ENCODE data around the gene DPP10. TPM values are rescaled to one million over a fixed set of nuclear protein-coding genes. Genes with fewer than 3 reads are reported as not detected.

The DPP10 gene
- total RNA-seq, 1 donor from 2014 or later: 6.5 TPM

GRCh38 chr2:115558725-115559124 is 1116.3 kb downstream of the DPP10 start:
- Histone ChIP-seq H3K4me2 (no peak overlapping the region), H3F3A (ENCODE audit: low read depth) (no peaks in the 10 kb centered on the region), H4K20me1 (ENCODE audit: low read depth) (no peaks in the 10 kb centered on the region), H3K4me3 (no peak overlapping the region), H3K9ac (no peak overlapping the region), H3K27ac (no peak overlapping the region), H3K4me1 (no peaks in the 10 kb centered on the region), H3K79me2 (ENCODE audit: low read depth) (no peaks in the 10 kb centered on the region), H2AFZ (replicated peaks) (no peak overlapping the region), H3K27me3 (no peaks in the 10 kb centered on the region), H3K9me3 (ENCODE audit: low read depth) (no peaks in the 10 kb centered on the region), H3K36me3 (no peaks in the 10 kb centered on the region)
- Mint-ChIP-seq H3K36me3 (no peaks in the 10 kb centered on the region), H3K9me3 (no peaks in the 10 kb centered on the region), H3K4me1 (no peaks in the 10 kb centered on the region), H3K27me3 (ENCODE audit: insufficient read depth, low read depth) (no peaks in the 10 kb centered on the region), H3K4me3 (no peak overlapping the region), H3K27ac (no peak overlapping the region)
- no peak for TF ChIP-seq EZH2phosphoT487 (IDR thresholded peaks at IDR 0.05)
- TF ChIP-seq, protein P1, sequence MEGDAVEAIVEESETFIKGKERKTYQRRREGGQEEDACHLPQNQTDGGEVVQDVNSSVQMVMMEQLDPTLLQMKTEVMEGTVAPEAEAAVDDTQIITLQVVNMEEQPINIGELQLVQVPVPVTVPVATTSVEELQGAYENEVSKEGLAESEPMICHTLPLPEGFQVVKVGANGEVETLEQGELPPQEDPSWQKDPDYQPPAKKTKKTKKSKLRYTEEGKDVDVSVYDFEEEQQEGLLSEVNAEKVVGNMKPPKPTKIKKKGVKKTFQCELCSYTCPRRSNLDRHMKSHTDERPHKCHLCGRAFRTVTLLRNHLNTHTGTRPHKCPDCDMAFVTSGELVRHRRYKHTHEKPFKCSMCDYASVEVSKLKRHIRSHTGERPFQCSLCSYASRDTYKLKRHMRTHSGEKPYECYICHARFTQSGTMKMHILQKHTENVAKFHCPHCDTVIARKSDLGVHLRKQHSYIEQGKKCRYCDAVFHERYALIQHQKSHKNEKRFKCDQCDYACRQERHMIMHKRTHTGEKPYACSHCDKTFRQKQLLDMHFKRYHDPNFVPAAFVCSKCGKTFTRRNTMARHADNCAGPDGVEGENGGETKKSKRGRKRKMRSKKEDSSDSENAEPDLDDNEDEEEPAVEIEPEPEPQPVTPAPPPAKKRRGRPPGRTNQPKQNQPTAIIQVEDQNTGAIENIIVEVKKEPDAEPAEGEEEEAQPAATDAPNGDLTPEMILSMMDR (IDR thresholded peaks at IDR 0.05): no peak
- TF ChIP-seq EZH2 (IDR thresholded peaks at IDR 0.05): no peak
- DNase-seq (ENCODE audit: low spot score): no peak

DNA sequence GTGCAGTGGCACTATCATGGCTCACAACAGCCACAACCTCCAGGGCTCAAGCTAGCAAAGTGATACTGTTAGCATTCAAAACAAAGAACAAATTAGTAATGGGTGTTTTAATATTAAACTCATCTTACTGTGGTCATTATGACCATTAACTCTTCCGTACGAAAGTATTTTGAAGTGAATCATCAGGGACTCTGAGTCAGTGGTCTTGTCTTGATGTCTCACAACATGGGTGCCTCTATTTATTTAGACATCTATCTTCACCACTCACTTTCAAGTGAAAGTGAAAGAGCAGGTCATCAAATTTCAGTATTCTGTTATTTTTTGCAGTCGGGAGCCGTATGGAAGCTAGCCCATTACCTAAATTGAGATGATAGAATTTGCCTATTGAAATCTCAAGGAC is 1118.2 kb downstream of the DPP10 start:
- Histone ChIP-seq H3K79me2 (ENCODE audit: low read depth) (no peaks in the 10 kb centered on the region), H3K27ac (no peak overlapping the region), H3K4me1 (no peaks in the 10 kb centered on the region), H4K20me1 (ENCODE audit: low read depth) (no peaks in the 10 kb centered on the region), H3F3A (ENCODE audit: low read depth) (no peaks in the 10 kb centered on the region), H3K9me3 (ENCODE audit: low read depth) (no peaks in the 10 kb centered on the region), H3K9ac (no peak overlapping the region), H3K4me2 (no peak overlapping the region), H2AFZ (replicated peaks) (no peak overlapping the region), H3K27me3 (no peaks in the 10 kb centered on the region), H3K4me3 (no peak overlapping the region), H3K36me3 (no peaks in the 10 kb centered on the region)
- no peaks in the 10 kb centered on the region for H3K27me3 Mint-ChIP-seq (ENCODE audit: insufficient read depth, low read depth)
- H3K4me1 Mint-ChIP-seq: no peaks in the 10 kb centered on the region
- no peaks in the 10 kb centered on the region for H3K36me3 Mint-ChIP-seq
- DNase-seq (ENCODE audit: low spot score): no peak
- TF ChIP-seq, protein P1 (IDR thresholded peaks at IDR 0.05): no peak
- TF ChIP-seq EZH2 (IDR thresholded peaks at IDR 0.05): no peak
- no peak for TF ChIP-seq EZH2phosphoT487 (IDR thresholded peaks at IDR 0.05)
- no peak overlapping the region for H3K4me3 Mint-ChIP-seq
- no peaks in the 10 kb centered on the region for H3K9me3 Mint-ChIP-seq
- H3K27ac Mint-ChIP-seq: no peak overlapping the region

GRCh38 chr2:115568643-115569042 is 1126.2 kb downstream of the DPP10 start:
- H3K79me2 ChIP-seq (ENCODE audit: low read depth): no peaks in the 10 kb centered on the region
- no peaks in the 10 kb centered on the region for H3K9me3 Mint-ChIP-seq
- no peak for DNase-seq (ENCODE audit: low spot score)
- no peak overlapping the region for H3K27ac ChIP-seq
- no peaks in the 10 kb centered on the region for H3F3A ChIP-seq (ENCODE audit: low read depth)
- H3K4me1 ChIP-seq: no peaks in the 10 kb centered on the region
- H2AFZ ChIP-seq (replicated peaks): no peak overlapping the region
- no peaks in the 10 kb centered on the region for H4K20me1 ChIP-seq (ENCODE audit: low read depth)
- H3K36me3 ChIP-seq: no peaks in the 10 kb centered on the region
- H3K36me3 Mint-ChIP-seq: no peaks in the 10 kb centered on the region
- no peak overlapping the region for H3K27ac Mint-ChIP-seq
- no peaks in the 10 kb centered on the region for H3K4me1 Mint-ChIP-seq
- no peak overlapping the region for H3K4me3 Mint-ChIP-seq
- H3K9me3 ChIP-seq (ENCODE audit: low read depth): no peaks in the 10 kb centered on the region
- no peaks in the 10 kb centered on the region for H3K27me3 Mint-ChIP-seq (ENCODE audit: insufficient read depth, low read depth)
- H3K9ac ChIP-seq: no peak overlapping the region
- no peak overlapping the region for H3K4me3 ChIP-seq
- no peak overlapping the region for H3K4me2 ChIP-seq
- no peak for TF ChIP-seq EZH2phosphoT487 (IDR thresholded peaks at IDR 0.05)
- TF ChIP-seq, protein P1 (IDR thresholded peaks at IDR 0.05): no peak
- TF ChIP-seq EZH2 (IDR thresholded peaks at IDR 0.05): no peak
- no peaks in the 10 kb centered on the region for H3K27me3 ChIP-seq

Data from neural progenitor cell (in vitro differentiated cells).